Dermis microvascular lymphatic vessel endothelial cell (primary cell): ENCODE data around the gene MIPEP. TPM values are rescaled to one million over a fixed set of nuclear protein-coding genes. Genes with fewer than 3 reads are reported as not detected.
"Not testable (repeated sequence)": the region's sequence is repeated elsewhere in the genome, so short reads cannot be mapped to it uniquely, and the experiment has no call there.

Experiments
- DNase-seq, 2 donors: peaks; one replicate each; pipeline versions ENCODE4 v3.0.0 to v3.0.0-alpha.2; 2010; ENCODE audit warnings: low read depth in 2 of 2
- total RNA-seq: library from RNA; depleted of rRNA; stranded (reverse); fragments of >200 nt; gene quantifications from 2 replicates; pipeline ENCODE4 v1.2.1, GENCODE V29; 2014

The MIPEP gene
- total RNA-seq, result 9.4 and 13.7 TPM in 2 replicates

DNA sequence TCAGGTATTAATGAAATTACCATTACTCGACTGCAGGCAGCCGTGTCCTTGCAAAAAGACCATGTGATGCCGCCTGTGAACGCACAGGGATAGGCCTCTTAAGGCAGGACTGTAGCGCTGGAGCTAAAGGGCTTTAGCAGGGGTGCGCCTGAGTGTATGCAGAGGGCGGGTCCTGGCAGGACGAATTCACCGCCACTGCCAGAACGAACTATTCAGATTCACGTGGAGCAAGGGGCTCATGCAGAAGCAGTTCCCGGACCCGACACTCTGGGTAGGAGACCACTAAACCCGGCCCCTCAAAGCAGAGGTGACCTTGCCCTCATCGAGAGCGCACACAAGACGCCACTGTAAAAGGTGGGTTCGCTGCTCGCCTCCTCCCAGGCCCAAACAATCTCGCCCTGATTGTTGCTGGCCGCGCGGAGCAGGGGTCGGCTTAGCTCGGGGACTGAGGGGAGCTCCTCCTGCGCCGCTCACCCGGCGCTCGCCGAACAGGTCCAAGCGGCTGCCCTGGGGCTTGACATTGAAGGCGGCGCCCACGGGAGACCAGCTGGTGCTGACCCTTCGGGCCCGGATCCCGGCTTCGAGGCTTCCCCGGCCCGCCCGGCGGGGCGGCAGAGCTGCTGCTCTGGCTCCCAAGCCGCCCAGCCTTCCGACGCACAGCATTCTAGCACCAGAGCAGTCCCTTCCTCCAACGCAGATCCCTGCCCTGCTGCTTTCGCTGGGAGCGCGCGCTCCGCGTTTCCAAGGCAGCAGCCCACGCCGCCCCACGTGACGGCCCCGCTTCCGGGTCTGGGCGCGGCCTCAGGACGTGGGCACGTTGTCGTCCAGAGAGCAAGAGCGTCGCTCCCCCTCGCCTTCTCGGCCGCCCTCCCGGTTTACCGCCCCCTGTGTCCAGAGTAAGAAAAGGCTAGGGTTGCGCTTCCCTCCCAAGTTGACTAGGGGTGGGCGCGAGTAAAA lies at the start of gene MIPEP:
Gene MIPEP, minus strand, starts transcription at position 743 of the 957 bp plus-strand sequence. Its CDS starts 80 bp downstream, at position 663.
- peak; percentile 87 to 96 for DNase-seq

DNA sequence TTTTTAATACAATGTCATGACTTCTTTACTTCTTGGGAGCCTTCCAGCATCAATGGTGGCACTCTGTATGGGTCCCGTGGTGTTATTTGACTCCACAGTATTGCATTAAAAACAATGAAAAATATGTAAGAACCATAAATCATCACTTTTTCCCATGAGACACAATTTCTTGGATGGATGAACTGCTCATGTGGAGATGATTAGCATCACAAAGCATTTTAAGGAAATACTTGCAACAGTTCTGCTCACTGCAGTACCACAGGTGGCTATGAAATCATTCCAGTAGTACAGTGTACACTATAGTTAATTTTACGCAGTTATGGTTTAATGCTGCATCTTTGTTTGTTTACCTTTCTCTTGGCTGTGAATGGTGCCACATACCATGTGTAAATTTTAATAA lies 45.3 kb upstream of the MIPEP start:
- peak in 1 of 2 donors; percentile 3 for DNase-seq

DNA sequence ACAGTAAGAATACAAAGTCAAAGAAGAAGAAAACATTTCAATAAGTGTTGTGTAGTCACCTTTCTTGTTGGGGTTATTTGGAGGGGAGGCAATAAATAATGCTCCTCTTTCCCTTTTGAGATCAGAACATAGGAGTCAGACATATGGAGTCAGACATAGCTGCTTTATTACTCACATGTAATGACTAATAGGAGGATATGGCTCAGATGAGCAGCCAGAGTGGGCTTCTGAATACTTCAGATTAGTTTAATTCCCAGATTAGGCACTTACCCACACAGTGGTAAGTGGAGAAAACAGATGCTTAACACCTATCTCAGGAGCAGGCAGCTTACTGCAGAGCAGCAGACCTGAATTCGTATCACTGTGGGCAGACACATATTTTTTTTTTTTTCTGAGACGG lies 39.8 kb upstream of the MIPEP start:
- peak in 1 of 2 donors; percentile 63 for DNase-seq

DNA sequence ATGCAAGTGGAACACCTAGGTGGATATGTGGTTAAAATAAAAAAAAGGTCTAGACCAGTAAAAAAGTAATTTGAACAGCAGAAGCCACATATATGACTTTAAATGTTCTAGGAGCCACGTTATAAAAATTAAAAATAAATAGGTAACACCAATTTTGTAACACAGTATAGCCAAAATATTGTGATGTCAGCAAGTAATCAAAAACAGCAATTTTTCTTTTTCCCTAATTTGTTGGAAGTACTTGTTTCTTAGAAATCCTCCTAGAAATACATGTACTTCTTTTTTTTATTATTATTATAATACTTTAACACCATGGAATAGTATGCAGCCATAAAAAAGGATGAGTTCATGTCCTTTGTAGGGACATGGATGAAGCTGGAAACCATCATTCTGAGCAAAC lies 33.8 kb upstream of the MIPEP start:
- DNase-seq, result no peak

DNA sequence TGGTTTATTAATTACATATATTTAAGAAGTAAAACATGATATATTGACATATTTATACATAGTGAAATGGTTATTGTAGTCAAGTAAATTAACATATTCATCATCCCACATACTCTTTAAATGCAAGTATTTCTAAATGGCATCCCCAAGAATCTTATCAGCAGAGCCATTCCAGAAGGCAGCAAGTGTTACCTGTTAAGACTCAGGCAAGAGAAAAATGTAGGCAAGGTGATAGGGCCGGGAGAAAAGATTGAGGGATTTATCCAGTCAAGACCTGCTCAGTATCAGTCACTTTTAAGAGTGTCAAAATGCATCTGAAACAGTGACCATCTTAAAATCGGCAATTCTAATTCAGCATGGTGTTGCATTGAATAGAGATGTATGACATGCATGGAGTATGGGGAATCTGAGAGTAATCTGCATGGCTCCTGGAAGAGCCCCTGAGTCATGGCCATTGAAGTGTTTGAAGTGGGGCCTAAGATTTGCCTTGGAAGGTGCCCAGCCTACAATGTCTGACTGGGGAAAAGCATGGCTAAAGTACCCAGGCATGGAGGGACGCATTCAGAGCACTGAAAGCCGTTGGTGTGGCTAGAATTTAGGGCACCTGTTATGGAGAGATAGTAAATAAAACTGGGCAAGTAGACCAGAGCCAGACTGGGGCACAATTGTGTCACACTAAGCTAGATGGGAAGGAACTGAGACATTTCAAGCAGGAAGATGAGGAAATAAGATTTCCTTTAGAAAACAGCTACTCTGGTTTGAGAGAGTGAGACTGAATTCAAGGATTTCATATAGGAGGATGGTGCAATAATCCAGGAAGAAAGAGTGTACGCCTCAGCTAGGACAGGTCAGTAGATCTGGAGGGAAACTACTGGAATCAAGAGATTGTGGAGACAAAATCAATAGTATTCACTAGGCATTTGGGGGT lies 33.1 kb upstream of the MIPEP start:
- peak in 1 of 2 donors; percentile 19 for DNase-seq

DNA sequence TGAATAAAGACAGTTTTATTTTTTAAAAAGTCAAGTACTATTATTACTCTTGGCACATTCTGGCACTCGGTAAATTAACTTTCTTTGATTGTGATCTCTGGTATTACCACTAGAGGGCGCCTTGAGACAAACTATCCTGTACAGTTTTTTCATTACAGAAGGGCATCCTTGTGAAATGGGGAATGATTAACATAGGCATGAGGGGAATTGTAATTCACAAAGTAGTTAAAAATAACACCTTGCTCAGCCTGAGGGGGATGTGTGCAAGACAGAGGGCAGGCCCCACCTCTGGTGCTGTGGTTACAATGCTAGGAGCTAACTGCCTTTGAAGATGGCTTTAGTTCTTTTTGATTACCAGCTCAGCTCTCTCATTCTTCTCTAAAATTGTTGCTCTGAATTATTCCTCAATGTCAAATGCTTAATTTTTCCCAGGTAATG lies 32.3 kb upstream of the MIPEP start:
- DNase-seq, result peak in 1 of 2 donors; percentile 51

DNA sequence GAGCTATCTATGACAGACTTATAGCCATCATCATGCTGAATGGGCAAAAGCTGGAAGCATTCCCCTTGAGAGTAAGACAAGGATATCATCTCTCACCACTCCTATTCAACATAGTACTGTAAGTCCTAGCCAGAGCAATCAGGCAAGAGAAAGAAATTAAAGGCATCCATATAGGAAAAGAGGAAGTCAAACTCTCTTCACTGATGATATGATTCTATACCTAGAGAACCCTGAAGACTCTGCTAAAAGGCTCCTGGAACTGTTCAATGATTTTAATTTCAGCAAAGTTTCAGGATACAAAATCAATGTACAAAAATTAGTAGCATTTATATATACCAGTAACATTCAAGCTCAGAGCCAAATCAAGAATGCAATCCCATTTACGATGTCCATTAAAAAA lies 29.8 kb upstream of the MIPEP start:
- no peak for DNase-seq

DNA sequence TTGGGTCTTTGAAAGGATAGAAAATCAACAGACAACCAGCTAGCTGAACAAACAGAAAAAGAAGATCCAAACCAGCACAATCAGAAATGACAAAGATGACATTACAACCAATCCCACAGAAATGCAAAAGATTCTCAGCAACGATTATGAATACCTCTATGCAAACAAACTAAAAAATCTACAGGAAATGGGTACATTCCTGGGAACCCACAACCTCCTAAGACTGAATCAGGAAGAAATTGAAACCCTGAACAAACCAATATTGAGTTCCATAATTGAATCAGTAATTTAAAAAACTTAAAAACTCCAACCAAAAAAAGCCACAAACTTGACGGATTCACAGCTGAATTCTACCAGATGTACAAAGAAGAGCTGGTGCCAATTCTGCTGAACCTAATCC lies 29.0 kb upstream of the MIPEP start:
- DNase-seq, result no peak

DNA sequence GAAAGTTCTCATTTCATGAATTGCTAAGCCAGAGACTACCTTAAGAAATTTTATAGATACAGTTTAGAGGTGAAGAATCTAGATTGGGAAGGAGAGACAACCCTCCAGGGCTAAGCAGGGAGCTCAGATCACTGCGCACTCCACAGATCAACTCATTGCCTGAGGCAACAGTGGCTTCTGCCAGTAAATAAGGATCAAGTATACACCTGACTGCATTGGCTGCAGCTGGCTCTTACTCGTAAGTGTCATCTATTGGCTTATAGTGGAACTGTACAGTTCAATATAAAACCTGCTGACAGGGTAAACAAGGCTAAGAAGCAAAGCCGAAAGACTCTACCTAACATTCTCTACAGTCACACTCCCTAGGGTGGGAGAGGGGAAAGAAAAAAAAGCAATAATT lies 26.1 kb upstream of the MIPEP start:
- DNase-seq, result no peak

DNA sequence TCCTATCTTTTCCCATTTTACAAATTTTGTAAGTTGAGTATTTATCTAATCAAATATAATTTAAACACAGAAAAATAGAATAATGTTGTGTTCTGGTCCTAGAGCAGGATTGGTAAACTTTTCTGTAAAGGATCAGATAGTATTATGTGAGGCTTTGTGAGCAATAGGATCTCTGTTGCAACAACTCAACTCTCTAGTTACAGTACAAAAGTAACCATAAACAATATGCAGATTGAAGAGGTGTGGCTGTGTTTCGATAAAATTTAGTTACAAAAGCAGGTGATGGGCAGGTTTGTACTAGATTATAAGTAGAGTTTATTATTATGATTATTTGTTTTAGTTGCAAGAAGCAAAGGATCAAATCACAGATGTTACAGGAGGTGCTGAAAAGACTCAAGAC lies 23.3 kb upstream of the MIPEP start:
- no peak for DNase-seq

DNA sequence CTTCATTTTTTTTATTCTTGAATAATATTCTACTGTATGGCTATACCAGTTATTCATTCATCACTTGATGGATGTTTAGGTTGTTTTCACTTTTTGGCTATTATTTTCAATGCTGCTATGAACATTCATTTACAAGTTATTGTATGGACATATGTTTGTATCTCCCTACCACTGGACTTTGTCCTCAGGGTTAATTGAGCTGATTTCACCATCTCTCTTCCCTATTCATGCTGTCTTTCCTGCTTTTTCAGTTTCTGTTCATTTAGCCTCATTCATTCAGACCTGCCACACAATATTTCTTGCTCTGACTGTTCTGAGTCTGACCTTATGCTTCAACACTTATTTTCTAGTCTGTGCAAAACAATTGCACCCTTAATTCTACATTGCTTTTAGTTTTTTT lies 20.4 kb upstream of the MIPEP start:
- no peak for DNase-seq

DNA sequence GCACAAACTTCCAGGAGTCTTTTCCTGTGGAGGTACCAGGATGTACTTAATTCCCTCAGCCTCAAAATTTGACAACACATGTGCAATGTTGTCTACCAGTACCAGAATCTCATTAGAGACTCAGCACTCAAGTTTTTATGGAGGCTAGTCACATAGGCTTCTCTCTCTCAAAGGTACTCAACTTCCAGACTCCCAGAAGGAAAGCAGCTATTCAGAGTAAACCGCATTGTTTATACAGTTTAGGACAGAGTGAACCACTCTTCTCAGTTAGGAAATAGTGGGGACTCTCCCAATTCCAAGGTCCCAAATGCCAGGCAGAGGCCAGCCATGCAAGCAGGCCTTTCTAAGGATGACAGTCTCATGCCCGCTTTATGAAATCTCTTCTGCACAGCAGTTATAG lies 16.6 kb upstream of the MIPEP start:
- no peak for DNase-seq

DNA sequence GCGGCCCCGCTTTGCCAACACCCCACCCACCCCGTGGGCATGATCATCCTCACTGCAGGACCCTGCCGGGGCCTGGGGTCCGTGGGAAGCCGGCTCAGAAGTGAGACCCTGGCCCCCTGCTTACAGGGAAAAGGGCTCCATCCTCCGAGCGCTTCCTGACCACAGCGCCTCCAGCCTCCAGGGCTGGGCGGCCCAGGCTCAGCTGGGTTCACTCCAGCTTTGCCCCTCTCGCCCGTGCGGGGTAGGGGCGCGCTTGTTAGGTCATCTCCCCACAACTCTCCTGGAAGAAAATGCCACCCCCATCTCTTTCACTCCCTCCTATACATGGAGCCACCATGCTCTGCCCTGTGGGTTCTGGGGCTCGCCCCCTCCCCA lies 14.7 kb upstream of the MIPEP start:
- DNase-seq, result no peak

DNA sequence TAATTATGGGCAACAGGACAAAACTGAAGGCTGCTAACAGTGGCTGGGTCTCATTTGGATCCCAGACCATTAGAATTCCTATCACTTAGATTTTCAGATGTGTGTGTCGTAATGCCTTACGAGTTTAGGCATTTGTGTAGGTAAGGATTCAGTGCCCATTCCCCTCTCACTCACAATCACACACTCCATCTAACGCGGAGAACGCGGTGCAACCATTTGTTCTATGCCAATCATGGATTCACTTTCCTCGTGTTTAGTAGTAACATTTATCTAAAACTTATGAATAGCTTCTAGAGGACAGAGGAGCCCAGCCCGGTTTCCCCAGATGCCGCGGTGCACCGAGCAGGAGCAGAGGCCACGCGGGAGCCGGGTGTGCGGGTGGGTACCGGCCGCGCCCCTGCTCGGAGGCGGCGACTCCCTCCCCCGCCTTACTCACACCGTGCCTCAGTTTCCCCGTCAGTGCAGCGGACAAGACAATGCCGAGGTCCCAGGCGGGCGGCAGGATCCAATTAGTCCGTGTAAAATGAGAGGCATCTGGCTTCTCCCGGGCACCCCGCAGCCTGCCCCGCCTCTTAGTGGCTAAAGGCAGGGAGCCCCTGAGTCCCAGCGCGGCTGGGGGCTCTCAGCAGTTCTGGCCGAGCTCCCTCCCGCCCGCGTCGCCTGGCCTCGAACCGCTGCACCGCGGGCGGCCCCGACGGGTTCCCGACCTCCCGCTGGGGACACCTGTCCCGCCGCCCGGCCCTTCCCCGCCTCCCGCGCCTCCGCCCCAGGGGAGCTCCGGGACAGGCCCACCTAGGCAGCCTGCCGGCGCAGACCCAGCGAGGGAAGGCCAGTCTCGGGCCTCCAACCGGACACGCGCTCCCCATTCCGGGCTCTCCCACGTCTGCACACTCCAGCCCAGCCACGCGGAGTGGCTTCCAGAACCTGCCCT lies 14.0 kb upstream of the MIPEP start:
- no peak for DNase-seq

DNA sequence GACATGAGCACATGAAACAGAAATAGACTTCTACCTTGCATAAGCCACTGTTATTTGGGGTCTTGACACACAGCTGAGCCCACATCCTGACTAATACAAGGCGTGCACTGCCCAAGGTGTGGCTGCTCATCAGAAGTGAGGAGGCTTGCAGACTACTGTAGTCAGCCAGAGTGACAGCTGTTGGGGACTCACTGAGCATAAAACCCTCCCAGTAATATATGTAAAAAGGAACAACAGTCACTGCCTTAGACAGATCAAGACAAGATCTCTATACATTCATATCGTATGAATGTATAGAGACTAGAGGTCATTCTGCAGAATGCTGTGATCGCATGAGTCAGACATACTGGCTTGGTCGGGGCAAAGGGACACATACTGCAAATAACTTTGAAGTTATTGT lies 12.2 kb upstream of the MIPEP start:
- DNase-seq, result no peak

DNA sequence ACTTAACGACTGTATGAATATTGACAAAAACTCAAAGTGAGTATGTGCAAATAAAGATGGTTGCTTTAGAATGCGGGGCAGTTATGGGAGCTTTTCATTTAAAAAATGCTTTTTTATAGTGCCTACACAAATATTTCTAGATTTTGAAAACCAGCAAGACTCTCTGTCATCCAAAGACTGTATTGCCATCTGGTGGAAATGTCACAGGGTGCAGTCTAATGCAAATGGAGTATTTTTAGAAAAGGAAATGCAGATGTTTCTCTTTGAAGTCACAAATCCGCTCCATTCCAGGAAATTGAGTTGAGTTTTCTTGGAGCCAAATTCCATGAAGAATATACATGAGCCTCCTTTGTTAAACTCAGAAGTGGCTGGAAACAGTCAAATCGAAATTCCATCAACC lies 10.4 kb upstream of the MIPEP start:
- peak; percentile 6 to 40 for DNase-seq

DNA sequence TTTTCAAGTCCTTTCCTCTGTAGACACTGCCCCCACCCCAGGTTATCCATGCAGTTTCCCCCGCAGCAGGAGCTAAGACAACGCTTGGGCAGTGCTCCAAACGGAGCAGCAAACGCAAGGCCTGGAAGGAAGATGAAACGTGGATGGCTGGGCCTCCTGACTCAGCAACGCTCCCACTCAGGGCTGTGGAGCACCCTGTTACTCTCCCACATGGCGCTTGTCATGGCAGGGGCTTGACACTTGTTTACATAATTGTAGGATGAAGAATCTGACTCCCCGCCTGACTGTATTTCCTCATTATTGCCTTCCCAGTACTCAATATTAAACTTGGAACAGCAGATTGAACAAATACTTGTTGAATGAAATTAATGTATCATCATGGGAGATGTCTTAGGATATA lies 8.9 kb upstream of the MIPEP start:
- DNase-seq, result no peak

DNA sequence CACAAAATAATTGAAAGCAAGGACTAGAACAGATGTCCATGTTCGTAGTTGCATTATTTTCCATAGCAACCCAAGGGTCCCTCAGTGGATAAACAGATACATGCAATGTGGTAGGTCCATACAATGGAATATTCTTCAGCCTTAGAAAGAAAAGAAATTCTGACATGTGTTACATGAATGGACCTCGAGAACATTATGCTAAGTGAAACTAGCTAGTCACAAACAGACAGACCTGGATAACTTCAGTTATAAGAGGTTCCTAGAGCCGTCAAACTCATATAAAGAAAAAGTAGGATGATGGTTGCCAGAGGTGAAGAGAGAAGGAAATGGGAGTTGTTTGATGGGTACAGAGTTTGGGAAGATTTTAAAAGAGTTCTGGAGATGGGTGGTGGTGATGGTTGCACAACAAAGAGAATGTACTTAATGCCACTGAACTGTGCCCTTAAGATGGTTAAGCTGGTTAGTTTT lies 8.3 kb upstream of the MIPEP start, which contains the start of gene C1QTNF9B:
Gene C1QTNF9B, minus strand, starts transcription at position 51 of the 468 bp plus-strand sequence.
- not testable (repeated sequence) for DNase-seq

DNA sequence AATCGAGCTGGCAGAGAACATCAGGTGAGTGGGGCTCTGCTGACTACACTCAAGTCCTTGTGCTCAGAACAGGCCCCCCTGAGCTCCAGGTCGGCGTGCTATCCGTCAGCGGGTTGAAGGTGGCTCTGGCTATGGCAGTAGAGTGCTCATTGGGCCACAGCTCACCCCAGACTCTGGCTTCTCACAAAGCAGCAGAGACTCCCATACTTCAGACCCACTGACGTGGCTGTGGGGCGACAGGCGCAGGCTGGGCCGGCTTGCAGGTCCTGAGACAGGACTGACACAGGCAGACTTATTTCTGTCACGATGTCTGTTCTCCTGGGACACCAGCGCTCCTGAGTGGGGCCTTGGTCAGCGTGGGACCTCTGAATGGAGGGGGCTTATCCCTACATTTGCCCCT lies 5.5 kb upstream of the MIPEP start:
- not testable (repeated sequence) for DNase-seq

DNA sequence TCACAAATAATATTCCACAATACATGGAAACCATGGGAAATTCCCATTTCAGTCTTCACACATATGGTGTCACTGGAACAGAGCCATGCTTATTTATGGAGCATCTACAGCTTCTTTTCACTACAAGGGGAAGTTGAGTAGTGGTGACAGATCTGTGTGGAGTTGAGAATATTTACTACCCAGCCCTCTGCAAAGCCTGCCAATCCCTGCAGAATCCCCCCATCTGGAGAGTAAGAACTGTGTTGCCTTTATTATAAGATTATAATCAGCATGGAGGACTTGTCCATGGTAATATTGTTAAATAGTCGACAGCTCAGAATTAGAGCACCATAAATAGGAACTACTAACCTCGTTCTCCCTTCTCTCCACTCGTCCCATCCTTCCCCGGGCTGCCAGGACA lies 4.6 kb upstream of the MIPEP start:
- DNase-seq, result not testable (repeated sequence)
